Measurements from ENCODE around the gene SHKBP1. TPM values are rescaled to one million over a fixed set of nuclear protein-coding genes. Genes with fewer than 3 reads are reported as not detected.

Gene SHKBP1
- total RNA-seq, 2 experiments from 2014 or later, result 90.1 to 99.4 TPM

GRCh38 chr19:40599331-40599901 is 22.7 kb downstream of the SHKBP1 start:
- DNase-seq, result peak; percentile 57
- CTCF ChIA-PET, result interaction anchor here (0.5 to 3.5 kb wide), 11 partner anchors 9 to 294 kb away, joined by 3 to 23 read pairs (median 4); no protein-coding TSS in a partner anchor
- Mint-ChIP-seq H3K27ac (no peak overlapping the region), H3K4me3 (peak overlapping the region; percentile 17), H3K27me3 (ENCODE audit: low read depth) (peaks cover 41% of the 10 kb centered on the region), H3K4me1 (ENCODE audit: low read depth) (peaks cover 54% of the 10 kb centered on the region), H3K36me3 (ENCODE audit: low read depth) (no peaks in the 10 kb centered on the region), H3K9me3 (no peaks in the 10 kb centered on the region)
- intact Hi-C loops (cut with micrococcal nuclease), result loop anchor here (2.0 to 5.0 kb wide), 2 partner anchors 59 to 457 kb away; no protein-coding TSS in a partner anchor

- intact Hi-C loops (cut with micrococcal nuclease), result loop anchor here (2.0 to 5.0 kb wide), 2 partner anchors 59 to 458 kb away; no protein-coding TSS in a partner anchor
- Mint-ChIP-seq H3K27ac (no peak overlapping the region), H3K4me1 (ENCODE audit: low read depth) (peaks cover 54% of the 10 kb centered on the region), H3K9me3 (no peaks in the 10 kb centered on the region), H3K27me3 (ENCODE audit: low read depth) (peaks cover 41% of the 10 kb centered on the region), H3K36me3 (ENCODE audit: low read depth) (no peaks in the 10 kb centered on the region), H3K4me3 (peak overlapping the region; percentile 17)
- no peak for DNase-seq
- CTCF ChIA-PET, result interaction anchor here (0.6 to 3.5 kb wide), 9 partner anchors 9 to 157 kb away, joined by 3 to 23 read pairs (median 4); no protein-coding TSS in a partner anchor
Measured at GRCh38 chr19:40599902-40600569, 23.4 kb downstream of the SHKBP1 start.

- intact Hi-C loops (cut with micrococcal nuclease), result no loop called here
- H3K9me3 Mint-ChIP-seq, result no peaks in the 10 kb centered on the region
- no peak overlapping the region for H3K27ac Mint-ChIP-seq
- DNase-seq, result no peak
- CTCF ChIA-PET, result interaction anchor here (1.0 to 3.5 kb wide), 5 partner anchors 10 to 158 kb away, joined by 3 to 23 read pairs (median 5); no protein-coding TSS in a partner anchor
- H3K36me3 Mint-ChIP-seq (ENCODE audit: low read depth), result no peaks in the 10 kb centered on the region
- peaks cover 41% of the 10 kb centered on the region for H3K27me3 Mint-ChIP-seq (ENCODE audit: low read depth)
- peak overlapping the region; percentile 42 for H3K4me3 Mint-ChIP-seq
- H3K4me1 Mint-ChIP-seq (ENCODE audit: low read depth), result peaks cover 58% of the 10 kb centered on the region
Measured at GRCh38 chr19:40600570-40601133, 24.0 kb downstream of the SHKBP1 start.

GRCh38 chr19:40601134-40601974 is 24.7 kb downstream of the SHKBP1 start, which contains the start of gene LTBP4:
LTBP4 (plus strand) TSS chr19:40601369; CDS start chr19:40601388, 19 bp downstream.
- Mint-ChIP-seq H3K27ac (no peak within 1 kb of the TSS), H3K4me1 (ENCODE audit: low read depth) (peaks cover 62% of the 10 kb centered on the region), H3K36me3 (ENCODE audit: low read depth) (no peaks in the 10 kb centered on the region), H3K9me3 (no peaks in the 10 kb centered on the region), H3K4me3 (peak within 1 kb of the TSS; percentile 42), H3K27me3 (ENCODE audit: low read depth) (peaks cover 37% of the 10 kb centered on the region)
- CTCF ChIA-PET, result interaction anchor here (1.0 to 3.5 kb wide), 5 partner anchors 11 to 158 kb away, joined by 3 to 18 read pairs (median 4); no protein-coding TSS in a partner anchor
- intact Hi-C loops (cut with micrococcal nuclease), result no loop called here
- no peak for DNase-seq

GRCh38 chr19:40603071-40603388 is 26.4 kb downstream of the SHKBP1 start:
- peaks cover 31% of the 10 kb centered on the region for H3K27me3 Mint-ChIP-seq (ENCODE audit: low read depth)
- H3K9me3 Mint-ChIP-seq, result no peaks in the 10 kb centered on the region
- peaks cover 70% of the 10 kb centered on the region for H3K4me1 Mint-ChIP-seq (ENCODE audit: low read depth)
- intact Hi-C loops (cut with micrococcal nuclease), result loop anchor here (1.0 kb wide), 1 partner anchor 138 kb away; the partner anchor contains the start of gene BLVRB
- H3K27ac Mint-ChIP-seq, result no peak overlapping the region
- CTCF ChIA-PET, result interaction anchor here (0.8 to 5.1 kb wide), 9 partner anchors 10 to 298 kb away, joined by 3 to 68 read pairs (median 4); no protein-coding TSS in a partner anchor
- no peak for DNase-seq
- H3K36me3 Mint-ChIP-seq (ENCODE audit: low read depth), result no peaks in the 10 kb centered on the region
- H3K4me3 Mint-ChIP-seq, result no peak overlapping the region

GRCh38 chr19:40603389-40604170 is 26.9 kb downstream of the SHKBP1 start:
- H3K4me1 Mint-ChIP-seq (ENCODE audit: low read depth), result peaks cover 66% of the 10 kb centered on the region
- H3K9me3 Mint-ChIP-seq, result no peaks in the 10 kb centered on the region
- intact Hi-C loops (cut with micrococcal nuclease), result loop anchor here (1.0 to 2.0 kb wide), 3 partner anchors 27 to 319 kb away; partner anchors contain the start of genes AKT2, BLVRB and SHKBP1
- H3K27me3 Mint-ChIP-seq (ENCODE audit: low read depth), result peaks cover 28% of the 10 kb centered on the region
- CTCF ChIA-PET, result interaction anchor here (0.8 to 5.1 kb wide), 9 partner anchors 9 to 299 kb away, joined by 3 to 68 read pairs (median 4); no protein-coding TSS in a partner anchor
- peak overlapping the region; percentile 79 for H3K4me3 Mint-ChIP-seq
- no peaks in the 10 kb centered on the region for H3K36me3 Mint-ChIP-seq (ENCODE audit: low read depth)
- DNase-seq, result peak; percentile 98
- H3K27ac Mint-ChIP-seq, result no peak overlapping the region

GRCh38 chr19:40604171-40604646 is 27.5 kb downstream of the SHKBP1 start:
- Mint-ChIP-seq H3K9me3 (no peaks in the 10 kb centered on the region), H3K4me1 (ENCODE audit: low read depth) (peaks cover 65% of the 10 kb centered on the region), H3K36me3 (ENCODE audit: low read depth) (no peaks in the 10 kb centered on the region), H3K4me3 (peak overlapping the region; percentile 79), H3K27me3 (ENCODE audit: low read depth) (peaks cover 22% of the 10 kb centered on the region), H3K27ac (no peak overlapping the region)
- CTCF ChIA-PET, result interaction anchor here (1.5 to 5.1 kb wide), 5 partner anchors 9 to 299 kb away, joined by 3 to 68 read pairs (median 4); no protein-coding TSS in a partner anchor
- intact Hi-C loops (cut with micrococcal nuclease), result loop anchor here (2.0 kb wide), 2 partner anchors 27 to 319 kb away; partner anchors contain the start of genes AKT2 and SHKBP1
- DNase-seq, result no peak

- peak overlapping the region; percentile 78 for H3K27ac Mint-ChIP-seq
- H3K9me3 Mint-ChIP-seq, result no peaks in the 10 kb centered on the region
- peak overlapping the region; percentile 79 for H3K4me3 Mint-ChIP-seq
- intact Hi-C loops (cut with micrococcal nuclease), result loop anchor here (1.0 to 2.0 kb wide), 5 partner anchors 11 to 320 kb away; partner anchors contain the start of genes AKT2, SERTAD3 and SHKBP1
- DNase-seq, result no peak
- CTCF ChIA-PET, result interaction anchor here (0.6 to 5.1 kb wide), 5 partner anchors 11 to 458 kb away, joined by 3 to 68 read pairs (median 4); no protein-coding TSS in a partner anchor
- H3K4me1 Mint-ChIP-seq (ENCODE audit: low read depth), result peaks cover 63% of the 10 kb centered on the region
- H3K36me3 Mint-ChIP-seq (ENCODE audit: low read depth), result no peaks in the 10 kb centered on the region
- peaks cover 18% of the 10 kb centered on the region for H3K27me3 Mint-ChIP-seq (ENCODE audit: low read depth)
Measured at GRCh38 chr19:40604647-40605215, 28.1 kb downstream of the SHKBP1 start.

GRCh38 chr19:40605216-40605971 is 28.7 kb downstream of the SHKBP1 start:
- Mint-ChIP-seq H3K27me3 (ENCODE audit: low read depth) (peaks cover 15% of the 10 kb centered on the region), H3K36me3 (ENCODE audit: low read depth) (no peaks in the 10 kb centered on the region), H3K27ac (peak overlapping the region; percentile 78), H3K9me3 (no peaks in the 10 kb centered on the region), H3K4me3 (peak overlapping the region; percentile 79), H3K4me1 (ENCODE audit: low read depth) (peaks cover 64% of the 10 kb centered on the region)
- CTCF ChIA-PET, result interaction anchor here (0.6 to 5.1 kb wide), 5 partner anchors 10 to 458 kb away, joined by 3 to 68 read pairs (median 3); no protein-coding TSS in a partner anchor
- peak; percentile 82 for DNase-seq
- intact Hi-C loops (cut with micrococcal nuclease), result loop anchor here (1.0 to 2.0 kb wide), 5 partner anchors 10 to 321 kb away; partner anchors contain the start of genes AKT2, SERTAD3 and SHKBP1
